Upper lobe of left lung (tissue), 6 donors: ENCODE measurements around the gene ABCC4. TPM values are rescaled to one million over a fixed set of nuclear protein-coding genes. Genes with fewer than 3 reads are reported as not detected.

ENCODE experiments used
- ATAC-seq, 2 donors: fragments of 200-7000 bp; cut with Tn5 transposase; one replicate each; pipeline ENCODE4 v1.9.1; 2022; ENCODE audit warnings: mild to moderate bottlenecking in 2 of 2, moderate library complexity in 2 of 2; ENCODE audit not compliant: low FRiP score in 2 of 2
- DNase-seq, 2 donors: peaks; one replicate each; pipeline ENCODE4 v3.0.0-alpha.2; 2019 to 2020
- H3K27ac ChIP-seq, 4 donors: fragments of 200-600 bp; sonication (generic); one replicate each; pipeline ENCODE4 v1.5.1; 2016 to 2019
- H3K27me3 ChIP-seq, 4 donors: fragments of 200-600 bp; sonication (generic); one replicate each; pipeline ENCODE4 v1.5.1; 2017 to 2019
- H3K36me3 ChIP-seq, 4 donors: fragments of 200-600 bp; sonication (generic); one replicate each; pipeline ENCODE4 v1.5.1; 2016 to 2019
- H3K4me1 ChIP-seq, 4 donors: fragments of 200-600 bp; sonication (generic); one replicate each; pipeline ENCODE4 v1.5.1; 2018 to 2019
- H3K4me3 ChIP-seq, 4 donors: fragments of 200-600 bp; sonication (generic); one replicate each; pipeline ENCODE4 v1.5.1; 2017 to 2019; ENCODE audit warnings: mild to moderate bottlenecking in 2 of 4, moderate library complexity in 1 of 4
- H3K9me3 ChIP-seq, 4 donors: fragments of 200-600 bp; sonication (generic); one replicate each; pipeline ENCODE4 v1.5.1; 2018 to 2019
- EP300 ChIP-seq, 4 donors: sonication (generic); formaldehyde crosslinking; IDR thresholded peaks; one replicate each; pipeline ENCODE4 v1.5.1; 2017; ENCODE audit warnings: antibody characterized with exemption in 4 of 4, control low read depth in 2 of 4
- POLR2A ChIP-seq, 4 donors: fragments of 450-650 bp; IDR thresholded peaks; one replicate each; pipeline ENCODE4 v1.5.1; 2016 to 2017; ENCODE audit warnings: antibody characterized with exemption in 4 of 4, mild to moderate bottlenecking in 2 of 4
- POLR2AphosphoS5 ChIP-seq, 2 donors: sonication (generic); formaldehyde crosslinking; IDR thresholded peaks; one replicate each; pipeline ENCODE4 v1.5.1; 2017; ENCODE audit warnings: antibody characterized with exemption in 2 of 2
- WGBS, 2 donors: methylation state at CpG; one replicate each; pipeline ENCODE4 v1.1.5; 2017 to 2018; 5-methylcytosine and 5-hydroxymethylcytosine counted together
- total RNA-seq, 6 donors: library from RNA; depleted of rRNA in 4 of 6; stranded (reverse); fragments of >200 nt in 4 of 6; gene quantifications; one replicate each; pipeline versions ENCODE4 v1.1.0 to v1.2.1, GENCODE V29; 2016 to 2021
- TF ChIP-seq, protein P1 (sequence below), 6 experiments: fragments of 450-650 bp in 4 of 6; fragments of 200-600 bp in 2 of 6; sonication (generic) in 2 of 6; IDR thresholded peaks; one replicate each; pipeline ENCODE4 v1.5.1; 2016 to 2019; ENCODE audit warnings: antibody characterized with exemption in 6 of 6
- donor health status: DM: no; HTN: no; CAD: no; lungs with moderate emphysema.
- donor health status: DM: no; HTN: yes; CAD: no; lungs with severe emphysema.

ABCC4 gene
- total RNA-seq, 6 donors from 2014 or later = 17.0 to 78.6 (median 31.9) TPM

DNA sequence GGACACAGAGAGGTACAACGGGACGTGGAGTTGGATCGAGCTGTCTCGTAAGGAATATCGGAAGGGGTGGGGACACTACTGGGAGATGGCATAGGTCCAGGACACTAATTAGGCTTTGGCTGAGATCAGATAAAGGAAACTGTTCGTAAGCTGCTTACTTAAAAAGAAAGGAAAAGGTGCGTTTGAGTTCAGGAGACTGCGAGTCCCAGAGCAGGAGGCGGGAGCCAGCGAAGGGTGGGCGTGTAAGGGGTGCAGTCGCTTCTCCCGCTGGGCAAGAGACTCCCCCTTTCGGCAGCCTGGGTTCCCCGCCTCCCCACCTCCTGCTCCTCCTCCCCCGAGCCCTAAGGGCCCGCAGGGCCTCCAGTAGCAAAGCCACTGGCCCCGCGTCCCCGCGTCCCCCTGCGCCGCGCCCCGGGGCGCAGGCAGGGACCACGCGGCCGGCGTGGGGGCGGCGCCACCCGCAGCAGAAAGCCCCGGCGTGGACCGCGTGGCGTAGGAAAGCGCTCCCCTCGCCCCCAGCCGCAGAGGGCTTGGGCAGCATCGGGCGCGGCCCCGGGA lies 547 bp downstream of the ABCC4 start:
- Histone ChIP-seq H3K4me1 (peaks cover 12 to 50% (median 39%) of the 10 kb centered on the region in 4 donors), H3K36me3 (no peaks in the 10 kb centered on the region), H3K27me3 (peaks cover 0 to 4% (median 0%) of the 10 kb centered on the region in 4 donors), H3K4me3 (peak overlapping the region; percentile 34 to 97 (median 82)), H3K27ac (peak overlapping the region; percentile 82 to 90 (median 86)), H3K9me3 (no peaks in the 10 kb centered on the region)
- ATAC-seq (peak; percentile 50 to 54), DNase-seq (peak in 1 of 2 donors; percentile 62)
- TF ChIP-seq EP300 (IDR thresholded peaks at IDR 0.05) (no peak), POLR2AphosphoS5 (IDR thresholded peaks at IDR 0.05) (peak in 1 of 2 donors; percentile 38)
- TF ChIP-seq, protein P1, sequence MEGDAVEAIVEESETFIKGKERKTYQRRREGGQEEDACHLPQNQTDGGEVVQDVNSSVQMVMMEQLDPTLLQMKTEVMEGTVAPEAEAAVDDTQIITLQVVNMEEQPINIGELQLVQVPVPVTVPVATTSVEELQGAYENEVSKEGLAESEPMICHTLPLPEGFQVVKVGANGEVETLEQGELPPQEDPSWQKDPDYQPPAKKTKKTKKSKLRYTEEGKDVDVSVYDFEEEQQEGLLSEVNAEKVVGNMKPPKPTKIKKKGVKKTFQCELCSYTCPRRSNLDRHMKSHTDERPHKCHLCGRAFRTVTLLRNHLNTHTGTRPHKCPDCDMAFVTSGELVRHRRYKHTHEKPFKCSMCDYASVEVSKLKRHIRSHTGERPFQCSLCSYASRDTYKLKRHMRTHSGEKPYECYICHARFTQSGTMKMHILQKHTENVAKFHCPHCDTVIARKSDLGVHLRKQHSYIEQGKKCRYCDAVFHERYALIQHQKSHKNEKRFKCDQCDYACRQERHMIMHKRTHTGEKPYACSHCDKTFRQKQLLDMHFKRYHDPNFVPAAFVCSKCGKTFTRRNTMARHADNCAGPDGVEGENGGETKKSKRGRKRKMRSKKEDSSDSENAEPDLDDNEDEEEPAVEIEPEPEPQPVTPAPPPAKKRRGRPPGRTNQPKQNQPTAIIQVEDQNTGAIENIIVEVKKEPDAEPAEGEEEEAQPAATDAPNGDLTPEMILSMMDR (IDR thresholded peaks at IDR 0.05) = peak in 2 of 6 experiments; percentile 19 to 20
- WGBS, 2 donors = 1% methylated on average over 26 to 36 of the region's 45 CpGs

DNA sequence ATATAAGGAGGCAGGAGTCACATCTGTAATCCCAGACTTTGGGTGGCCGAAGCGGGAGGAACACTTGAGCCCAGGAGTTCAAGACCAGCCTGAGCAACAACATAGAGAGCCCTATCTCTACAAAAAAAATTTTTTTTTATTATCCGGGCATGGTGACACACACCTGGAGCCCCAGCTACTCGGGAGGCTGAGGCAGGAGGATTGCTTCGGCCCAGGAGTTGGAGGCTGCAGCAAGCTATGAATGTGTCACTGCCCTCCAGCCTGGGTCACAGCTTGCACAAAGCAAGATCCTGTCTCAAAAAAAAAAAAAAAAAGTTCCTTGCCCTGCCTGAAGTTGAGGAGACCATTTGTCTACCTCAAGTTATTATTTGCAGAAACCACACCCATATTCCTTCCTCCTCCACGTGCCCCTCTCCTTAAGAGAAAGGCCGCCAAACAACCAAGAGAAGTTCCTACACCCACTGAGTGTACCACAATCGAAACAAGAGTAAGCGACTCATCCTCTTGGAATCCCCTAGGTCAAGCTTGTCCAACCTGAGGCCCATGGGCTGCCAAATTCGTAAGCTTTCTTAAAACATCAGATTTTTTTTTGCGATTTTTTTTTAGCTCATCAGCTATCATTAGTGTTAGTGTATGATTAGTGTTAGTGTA lies 2.2 kb downstream of the ABCC4 start:
- peak overlapping the region; percentile 44 to 87 (median 84) for H3K27ac ChIP-seq
- 62 to 72% methylated on average over 11 of the region's 11 CpGs for WGBS, 2 donors
- H3K36me3 ChIP-seq = no peaks in the 10 kb centered on the region
- no peak overlapping the region for H3K4me3 ChIP-seq
- H3K4me1 ChIP-seq = peaks cover 12 to 55% (median 39%) of the 10 kb centered on the region in 4 donors
- no peak for TF ChIP-seq POLR2AphosphoS5 (IDR thresholded peaks at IDR 0.05)
- no peak for TF ChIP-seq POLR2A (IDR thresholded peaks at IDR 0.05)
- TF ChIP-seq, protein P1 (IDR thresholded peaks at IDR 0.05) = no peak
- no peak for TF ChIP-seq EP300 (IDR thresholded peaks at IDR 0.05)
- H3K9me3 ChIP-seq = no peaks in the 10 kb centered on the region
- ATAC-seq (no peak), DNase-seq (no peak)
- peaks cover 0 to 4% (median 0%) of the 10 kb centered on the region in 4 donors for H3K27me3 ChIP-seq

DNA sequence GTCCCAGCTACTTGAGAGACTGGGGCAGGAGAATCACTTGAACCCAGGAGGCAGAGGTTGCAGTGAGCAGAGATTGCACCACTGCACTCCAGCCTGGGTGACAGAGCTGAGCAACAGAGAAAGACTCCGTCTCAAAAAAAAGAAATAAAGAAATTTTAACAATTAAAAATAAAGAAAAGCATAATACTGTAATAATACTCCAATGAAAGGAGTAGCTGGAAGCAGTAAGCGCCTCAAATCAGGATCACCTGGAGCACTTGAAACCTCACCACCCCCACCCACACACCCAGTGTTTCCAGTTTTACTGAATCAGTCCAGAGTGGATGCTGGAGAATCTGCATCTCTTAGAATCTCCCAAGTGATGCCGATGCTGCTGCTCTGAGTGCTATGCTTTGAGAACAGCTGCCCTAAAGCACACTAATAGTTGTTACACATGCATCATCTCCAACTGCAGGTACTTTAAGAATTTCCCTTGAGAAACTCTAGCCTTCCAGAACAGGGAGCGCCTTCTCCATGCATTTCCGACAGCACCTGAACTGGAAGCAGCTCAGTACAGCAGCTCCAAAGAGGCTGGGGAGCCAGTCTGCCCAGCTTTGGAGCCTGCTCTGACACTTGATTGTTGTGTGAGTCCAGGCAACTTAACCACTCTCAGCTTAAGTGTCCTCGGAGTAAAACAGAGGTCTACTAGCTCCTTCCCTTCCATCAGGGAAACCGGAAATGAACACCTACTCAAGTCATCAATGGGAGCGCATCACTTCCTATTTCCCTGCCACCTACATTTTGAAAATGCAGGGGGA lies 2.9 kb downstream of the ABCC4 start:
- H3K27me3 ChIP-seq = peaks cover 0 to 4% (median 0%) of the 10 kb centered on the region in 4 donors
- DNase-seq = peak in 1 of 2 donors; percentile 83
- H3K4me3 ChIP-seq = no peak overlapping the region
- 65 to 70% methylated on average over 5 to 8 of the region's 8 CpGs for WGBS, 2 donors
- H3K4me1 ChIP-seq = peaks cover 12 to 55% (median 39%) of the 10 kb centered on the region in 4 donors
- H3K27ac ChIP-seq = peak overlapping the region; percentile 43 to 60 (median 45)
- peak in 1 of 2 donors; percentile 79 for ATAC-seq
- no peaks in the 10 kb centered on the region for H3K36me3 ChIP-seq
- TF ChIP-seq POLR2A (IDR thresholded peaks at IDR 0.05) = no peak
- TF ChIP-seq, protein P1 (IDR thresholded peaks at IDR 0.05) = no peak
- TF ChIP-seq POLR2AphosphoS5 (IDR thresholded peaks at IDR 0.05) = no peak
- TF ChIP-seq EP300 (IDR thresholded peaks at IDR 0.05) = no peak
- H3K9me3 ChIP-seq = no peaks in the 10 kb centered on the region

DNA sequence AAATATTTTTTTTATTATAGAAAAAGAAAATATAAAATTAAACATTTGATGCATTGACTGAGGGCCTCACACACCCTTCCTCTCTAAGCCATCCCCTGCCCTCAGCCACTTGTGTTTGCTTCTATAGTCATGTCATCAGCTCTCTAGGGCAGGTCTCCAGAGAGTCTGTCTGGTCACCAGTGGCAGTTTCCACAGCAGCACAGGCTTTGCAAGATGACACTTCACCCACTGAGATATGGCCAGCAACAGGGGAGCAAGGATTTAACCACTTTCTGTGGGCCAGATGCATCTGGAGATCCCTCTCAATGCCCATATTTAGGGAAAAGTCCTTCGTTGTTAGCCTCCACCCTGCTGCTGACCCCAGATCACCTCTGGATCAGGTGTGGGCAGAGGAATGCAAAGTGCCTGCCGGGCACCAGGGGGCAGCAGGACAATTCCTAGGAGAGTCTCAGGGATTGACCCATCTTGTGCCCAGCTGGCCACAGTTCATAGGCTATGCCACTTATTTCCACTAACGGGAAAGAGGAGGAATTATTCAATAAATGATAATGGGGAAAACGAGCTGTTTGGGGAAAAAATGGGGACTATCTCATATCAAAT lies 4.8 kb downstream of the ABCC4 start:
- Histone ChIP-seq H3K9me3 (no peaks in the 10 kb centered on the region), H3K36me3 (no peaks in the 10 kb centered on the region), H3K4me3 (no peak overlapping the region), H3K27me3 (peaks cover 0 to 4% (median 0%) of the 10 kb centered on the region in 4 donors), H3K4me1 (peaks cover 10 to 47% (median 37%) of the 10 kb centered on the region in 4 donors), H3K27ac (peak overlapping the region in 3 of 4 donors; percentile 20 to 60 (median 27))
- 22 to 27% methylated on average over 3 to 4 of the region's 4 CpGs for WGBS, 2 donors
- TF ChIP-seq, protein P1 (IDR thresholded peaks at IDR 0.05) = peak; percentile 36 to 74 (median 63)
- no peak for TF ChIP-seq EP300 (IDR thresholded peaks at IDR 0.05)
- peak in 1 of 2 donors; percentile 75 for DNase-seq
- ATAC-seq = peak; percentile 33 to 62
